Gastroesophageal sphincter (tissue), 4 donors: ENCODE data around the gene PRDM1. TPM values are rescaled to one million over a fixed set of nuclear protein-coding genes. Genes with fewer than 3 reads are reported as not detected.

ENCODE experiments used
- ATAC-seq: fragments of 150-250 bp; one replicate; pipeline ENCODE4 v1.9.1; 2016; ENCODE audit warnings: mild to moderate bottlenecking, moderate library complexity
- H3K27ac ChIP-seq, 4 donors: fragments of 200-600 bp; sonication (generic) in 3 of 4; 1 replicate in 3 of 4; 2 replicates in 1 of 4; pipeline ENCODE4 v1.5.1; 2016 to 2019
- H3K27me3 ChIP-seq: fragments of 200-600 bp; sonication (generic); one replicate; pipeline ENCODE4 v1.5.1; 2019
- H3K36me3 ChIP-seq, 2 donors: fragments of 200-600 bp; sonication (generic); one replicate each; pipeline ENCODE4 v1.5.1; 2019; ENCODE audit warnings: control low read depth in 1 of 2
- H3K4me1 ChIP-seq, 3 donors: fragments of 200-600 bp; sonication (generic); 1 replicate in 2 of 3; 2 replicates in 1 of 3; pipeline ENCODE4 v1.5.1; 2016 to 2019; ENCODE audit warnings: control low read depth in 2 of 3
- H3K4me3 ChIP-seq, 2 donors: fragments of 200-600 bp; sonication (generic); one replicate each; pipeline ENCODE4 v1.5.1; 2019; ENCODE audit warnings: mild to moderate bottlenecking in 1 of 2, moderate library complexity in 1 of 2
- H3K9me3 ChIP-seq, 3 donors: fragments of 200-600 bp; sonication (generic); one replicate each; pipeline ENCODE4 v1.5.1; 2017 to 2019; ENCODE audit warnings: control low read depth in 2 of 3
- EP300 ChIP-seq: sonication (generic); formaldehyde crosslinking; IDR thresholded peaks from one replicate; pipeline ENCODE4 v1.6.1; 2017; ENCODE audit warnings: antibody characterized with exemption, mild to moderate bottlenecking
- POLR2A ChIP-seq, 2 donors: fragments of 450-650 bp; IDR thresholded peaks; one replicate each; pipeline ENCODE4 v1.6.1; 2017; ENCODE audit warnings: antibody characterized with exemption in 2 of 2, mild to moderate bottlenecking in 2 of 2, moderate library complexity in 1 of 2
- POLR2AphosphoS5 ChIP-seq: sonication (generic); formaldehyde crosslinking; IDR thresholded peaks from one replicate; pipeline ENCODE4 v1.6.1; 2017; ENCODE audit warnings: antibody characterized with exemption
- WGBS, 2 donors: methylation state at CpG; one replicate each; pipeline ENCODE4 v1.1.5; 2018; ENCODE audit warnings: low coverage in 1 of 2; 5-methylcytosine and 5-hydroxymethylcytosine counted together
- total RNA-seq, 4 donors: library from RNA; depleted of rRNA; stranded (reverse); fragments of >200 nt; gene quantifications; one replicate each; pipeline ENCODE4 v1.1.0, GENCODE V29; 2016
- TF ChIP-seq, protein P1 (sequence below), 4 experiments: fragments of 200-600 bp in 2 of 4; fragments of 450-650 bp in 2 of 4; sonication (generic) in 1 of 4; IDR thresholded peaks; one replicate each; pipeline ENCODE4 v1.5.1; 2017 to 2019; ENCODE audit warnings: antibody characterized with exemption in 4 of 4, mild to moderate bottlenecking in 2 of 4, moderate library complexity in 2 of 4

The PRDM1 gene
- total RNA-seq, 4 donors from 2014 or later = 1.8 to 4.0 (median 3.2) TPM

DNA sequence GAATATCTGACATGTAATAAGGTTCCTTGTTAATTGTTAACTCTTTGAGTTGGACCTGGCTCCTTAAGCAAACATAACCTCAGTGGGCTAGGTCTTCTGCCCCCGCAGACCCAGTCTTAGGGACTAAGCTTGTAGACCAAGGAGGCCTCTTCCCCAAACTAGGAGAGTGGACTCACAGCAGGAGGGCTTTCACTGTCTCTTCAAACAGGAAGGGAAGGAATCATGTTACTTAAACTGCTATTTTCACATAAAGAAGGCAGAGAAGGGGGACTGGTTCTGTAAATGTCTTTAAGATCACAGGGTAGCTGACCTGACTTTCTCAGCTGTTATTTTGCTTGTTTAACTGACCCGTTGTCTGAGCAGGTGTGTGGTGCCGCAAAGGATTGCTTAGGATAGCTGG lies 34.9 kb upstream of the PRDM1 start:
- ATAC-seq = no peak
- 57 to 63% methylated on average over 2 of the region's 3 CpGs for WGBS, 2 donors
- H3K4me1 ChIP-seq = no peaks in the 10 kb centered on the region
- TF ChIP-seq, protein P1, sequence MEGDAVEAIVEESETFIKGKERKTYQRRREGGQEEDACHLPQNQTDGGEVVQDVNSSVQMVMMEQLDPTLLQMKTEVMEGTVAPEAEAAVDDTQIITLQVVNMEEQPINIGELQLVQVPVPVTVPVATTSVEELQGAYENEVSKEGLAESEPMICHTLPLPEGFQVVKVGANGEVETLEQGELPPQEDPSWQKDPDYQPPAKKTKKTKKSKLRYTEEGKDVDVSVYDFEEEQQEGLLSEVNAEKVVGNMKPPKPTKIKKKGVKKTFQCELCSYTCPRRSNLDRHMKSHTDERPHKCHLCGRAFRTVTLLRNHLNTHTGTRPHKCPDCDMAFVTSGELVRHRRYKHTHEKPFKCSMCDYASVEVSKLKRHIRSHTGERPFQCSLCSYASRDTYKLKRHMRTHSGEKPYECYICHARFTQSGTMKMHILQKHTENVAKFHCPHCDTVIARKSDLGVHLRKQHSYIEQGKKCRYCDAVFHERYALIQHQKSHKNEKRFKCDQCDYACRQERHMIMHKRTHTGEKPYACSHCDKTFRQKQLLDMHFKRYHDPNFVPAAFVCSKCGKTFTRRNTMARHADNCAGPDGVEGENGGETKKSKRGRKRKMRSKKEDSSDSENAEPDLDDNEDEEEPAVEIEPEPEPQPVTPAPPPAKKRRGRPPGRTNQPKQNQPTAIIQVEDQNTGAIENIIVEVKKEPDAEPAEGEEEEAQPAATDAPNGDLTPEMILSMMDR (IDR thresholded peaks at IDR 0.05) = no peak
- TF ChIP-seq EP300 = no peak
- no peak for TF ChIP-seq POLR2A (IDR thresholded peaks at IDR 0.05)
- no peak for TF ChIP-seq POLR2AphosphoS5
- no peaks in the 10 kb centered on the region for H3K27me3 ChIP-seq
- no peaks in the 10 kb centered on the region for H3K9me3 ChIP-seq
- no peaks in the 10 kb centered on the region for H3K36me3 ChIP-seq
- no peak overlapping the region for H3K4me3 ChIP-seq
- H3K27ac ChIP-seq = no peak overlapping the region

DNA sequence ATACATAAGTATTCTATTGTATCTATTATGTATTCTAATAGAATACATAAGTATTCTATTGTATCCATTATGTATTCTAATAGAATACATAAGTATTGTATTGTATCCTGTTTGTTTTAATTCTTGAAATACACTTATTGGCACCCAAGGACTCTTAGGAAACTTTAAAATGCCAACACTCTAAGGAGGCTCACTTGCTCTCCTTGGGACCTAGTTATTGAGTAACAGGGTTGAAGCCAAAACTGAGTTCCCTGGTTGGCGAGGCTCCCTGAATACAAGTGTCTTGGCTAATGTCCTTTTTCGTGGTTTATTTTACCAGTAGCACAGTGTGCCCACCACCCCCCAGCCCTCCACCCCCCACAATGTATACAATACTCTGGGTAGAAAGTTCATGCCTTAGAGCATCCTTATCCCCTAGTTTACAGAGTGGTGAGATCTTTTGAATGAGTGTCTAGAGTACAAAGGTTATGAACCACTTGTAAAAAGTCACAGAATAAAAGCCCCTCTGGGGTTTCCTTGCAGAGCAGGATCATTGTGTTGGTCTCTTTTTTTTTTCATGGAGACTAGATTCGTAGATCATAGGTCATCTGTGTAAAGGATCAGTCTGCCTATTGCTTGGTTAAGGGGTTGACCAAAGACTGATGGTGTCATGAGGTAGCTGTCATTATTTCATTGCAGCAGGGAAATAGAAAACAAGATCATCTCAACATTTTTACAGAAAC lies 32.5 kb upstream of the PRDM1 start:
- Histone ChIP-seq H3K27ac (no peak overlapping the region), H3K27me3 (no peaks in the 10 kb centered on the region), H3K4me3 (no peak overlapping the region), H3K36me3 (no peaks in the 10 kb centered on the region), H3K9me3 (no peaks in the 10 kb centered on the region), H3K4me1 (no peaks in the 10 kb centered on the region)
- no peak for TF ChIP-seq POLR2A (IDR thresholded peaks at IDR 0.05)
- TF ChIP-seq, protein P1 (IDR thresholded peaks at IDR 0.05) = no peak
- no peak for TF ChIP-seq EP300
- no peak for TF ChIP-seq POLR2AphosphoS5
- WGBS, 2 donors = 60 to 67% methylated on average over 3 of the region's 3 CpGs
- ATAC-seq = no peak

DNA sequence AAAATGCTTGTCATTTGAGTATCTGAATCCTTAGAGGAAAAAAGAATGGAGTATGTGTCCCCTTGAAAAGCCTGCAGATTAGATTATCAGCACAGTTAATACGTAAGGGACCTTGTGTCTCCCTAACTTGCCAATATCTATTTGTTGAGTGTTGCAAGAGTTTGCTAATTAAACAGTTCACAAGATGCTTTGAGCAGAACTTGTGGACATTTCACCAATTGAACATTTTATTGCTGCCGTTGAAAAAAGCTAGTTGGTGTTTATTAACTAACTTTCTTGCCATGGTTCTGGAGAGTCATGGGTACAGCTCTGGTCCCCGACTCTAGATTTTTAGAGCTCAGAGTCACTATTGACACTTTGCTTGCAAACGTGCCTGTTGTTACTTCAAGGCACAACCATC lies 30.6 kb upstream of the PRDM1 start:
- WGBS, 2 donors = 77 to 79% methylated on average over 4 of the region's 4 CpGs
- H3K27me3 ChIP-seq = no peaks in the 10 kb centered on the region
- H3K27ac ChIP-seq = no peak overlapping the region
- no peaks in the 10 kb centered on the region for H3K4me1 ChIP-seq
- no peaks in the 10 kb centered on the region for H3K9me3 ChIP-seq
- H3K4me3 ChIP-seq = no peak overlapping the region
- ATAC-seq = no peak
- H3K36me3 ChIP-seq = no peaks in the 10 kb centered on the region
- TF ChIP-seq POLR2AphosphoS5 = no peak
- TF ChIP-seq, protein P1 (IDR thresholded peaks at IDR 0.05) = no peak
- no peak for TF ChIP-seq EP300
- no peak for TF ChIP-seq POLR2A (IDR thresholded peaks at IDR 0.05)

DNA sequence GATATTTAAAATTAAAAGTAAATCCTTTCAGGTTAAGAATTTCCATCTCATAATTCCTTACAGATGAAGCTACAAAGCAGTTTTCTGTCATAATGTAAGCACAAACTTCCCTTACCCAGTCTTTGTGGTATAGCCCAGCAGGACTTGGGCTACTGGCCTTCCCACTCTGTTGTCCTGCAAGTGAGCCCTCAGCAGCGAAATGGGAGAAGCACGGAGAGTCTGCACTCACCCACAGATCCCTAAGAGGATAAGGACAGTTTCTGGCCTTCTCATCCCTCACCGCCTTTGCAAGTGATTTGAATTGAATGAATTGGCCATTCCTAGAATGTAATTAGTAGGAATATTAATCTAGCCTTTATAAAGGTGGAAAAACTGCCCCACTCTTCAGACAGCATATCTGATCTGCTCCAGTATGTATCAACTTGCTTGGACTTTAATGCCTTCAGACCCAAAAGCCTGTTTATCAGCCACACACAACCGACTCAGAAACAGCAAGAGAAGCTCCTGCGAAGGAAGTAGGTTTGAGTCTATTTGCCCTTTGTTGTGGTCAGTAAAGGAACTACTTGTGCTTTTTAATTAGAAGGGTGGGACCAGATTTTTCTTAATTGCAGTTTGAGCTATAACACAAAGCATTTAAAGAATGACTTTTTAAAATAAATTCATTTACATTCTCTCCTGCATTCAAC lies 29.9 kb upstream of the PRDM1 start:
- no peaks in the 10 kb centered on the region for H3K27me3 ChIP-seq
- ATAC-seq = no peak
- H3K27ac ChIP-seq = no peak overlapping the region
- H3K4me1 ChIP-seq = no peaks in the 10 kb centered on the region
- H3K9me3 ChIP-seq = no peaks in the 10 kb centered on the region
- TF ChIP-seq POLR2AphosphoS5 (no peak), EP300 (no peak), POLR2A (IDR thresholded peaks at IDR 0.05) (no peak)
- TF ChIP-seq, protein P1 (IDR thresholded peaks at IDR 0.05) = no peak
- no peaks in the 10 kb centered on the region for H3K36me3 ChIP-seq
- H3K4me3 ChIP-seq = no peak overlapping the region
- WGBS, 2 donors = 78 to 92% methylated on average over 2 to 5 of the region's 5 CpGs
